Measurements from ENCODE around the gene PPFIA1. TPM values are rescaled to one million over a fixed set of nuclear protein-coding genes. Genes with fewer than 3 reads are reported as not detected.

PPFIA1 gene
- total RNA-seq, 2 donors from 2014 or later: 105 to 118 TPM

DNA sequence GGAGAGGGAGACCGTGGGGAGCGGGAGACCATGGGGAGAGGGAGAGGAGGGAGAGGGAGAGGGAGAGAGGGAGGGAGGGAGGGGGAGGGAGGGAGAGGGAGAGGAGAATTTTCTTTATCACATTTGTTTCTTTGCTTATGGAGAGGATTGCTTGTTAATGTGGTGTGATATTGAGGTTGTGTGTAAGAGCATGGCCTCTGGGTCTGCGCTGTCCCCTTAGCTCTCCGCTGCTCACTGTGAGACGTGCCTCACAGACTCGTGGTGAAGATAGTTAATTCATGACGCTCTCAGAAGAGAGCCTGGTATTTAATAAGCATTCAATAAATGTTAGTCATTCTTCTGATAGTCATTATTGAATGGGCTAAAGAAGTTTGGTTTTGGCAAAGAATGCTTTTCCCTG, 26.2 kb downstream of the PPFIA1 start:
- no peak overlapping the region for H3K27ac ChIP-seq (ENCODE audit: low read depth, low read length)

DNA sequence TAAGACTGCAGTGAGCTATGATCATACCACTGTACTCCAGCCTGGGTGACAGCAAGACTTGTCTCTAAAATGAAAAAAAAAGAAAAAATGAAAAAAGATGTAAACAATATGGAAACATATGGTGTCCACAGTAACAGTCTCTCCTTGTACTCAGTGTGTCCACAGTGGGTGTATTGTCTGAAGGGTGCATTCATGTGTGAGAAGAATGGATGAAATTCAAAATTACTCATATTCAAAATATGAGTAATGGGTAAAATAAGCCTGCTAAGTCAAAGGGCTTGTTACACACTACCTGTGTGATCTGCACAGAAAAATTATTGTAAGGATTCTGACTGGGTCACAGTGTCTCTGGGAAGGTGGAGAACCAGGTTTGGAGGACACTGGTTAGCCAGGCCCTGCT, 26.9 kb downstream of the PPFIA1 start:
- Histone ChIP-seq H3K4me1 (ENCODE audit: control insufficient read depth, insufficient read depth, low read length) (peaks cover 5% of the 10 kb centered on the region), H3K27me3 (ENCODE audit: control insufficient read depth, insufficient read depth, low read length, poor library complexity, severe bottlenecking) (no peaks in the 10 kb centered on the region), H3K36me3 (ENCODE audit: control insufficient read depth, insufficient read depth, low read length) (peaks cover 73% of the 10 kb centered on the region), H3K9ac (ENCODE audit: extremely low read depth, low read length, poor library complexity, severe bottlenecking) (no peak overlapping the region), H3K27ac (ENCODE audit: low read depth, low read length) (no peak overlapping the region), H3K9me3 (ENCODE audit: control insufficient read depth, low read length) (peaks cover 13% of the 10 kb centered on the region), H3K4me3 (ENCODE audit: low read length) (no peak overlapping the region)
- Mint-ChIP-seq H3K27ac (no peak overlapping the region), H3K9me3 (peaks cover 18% of the 10 kb centered on the region), H3K4me3 (no peak overlapping the region), H3K27me3 (ENCODE audit: insufficient read depth) (no peaks in the 10 kb centered on the region), H3K36me3 (ENCODE audit: low read depth) (peaks cover 75% of the 10 kb centered on the region), H3K4me1 (peaks cover 23% of the 10 kb centered on the region)
- TF ChIP-seq, protein P1, sequence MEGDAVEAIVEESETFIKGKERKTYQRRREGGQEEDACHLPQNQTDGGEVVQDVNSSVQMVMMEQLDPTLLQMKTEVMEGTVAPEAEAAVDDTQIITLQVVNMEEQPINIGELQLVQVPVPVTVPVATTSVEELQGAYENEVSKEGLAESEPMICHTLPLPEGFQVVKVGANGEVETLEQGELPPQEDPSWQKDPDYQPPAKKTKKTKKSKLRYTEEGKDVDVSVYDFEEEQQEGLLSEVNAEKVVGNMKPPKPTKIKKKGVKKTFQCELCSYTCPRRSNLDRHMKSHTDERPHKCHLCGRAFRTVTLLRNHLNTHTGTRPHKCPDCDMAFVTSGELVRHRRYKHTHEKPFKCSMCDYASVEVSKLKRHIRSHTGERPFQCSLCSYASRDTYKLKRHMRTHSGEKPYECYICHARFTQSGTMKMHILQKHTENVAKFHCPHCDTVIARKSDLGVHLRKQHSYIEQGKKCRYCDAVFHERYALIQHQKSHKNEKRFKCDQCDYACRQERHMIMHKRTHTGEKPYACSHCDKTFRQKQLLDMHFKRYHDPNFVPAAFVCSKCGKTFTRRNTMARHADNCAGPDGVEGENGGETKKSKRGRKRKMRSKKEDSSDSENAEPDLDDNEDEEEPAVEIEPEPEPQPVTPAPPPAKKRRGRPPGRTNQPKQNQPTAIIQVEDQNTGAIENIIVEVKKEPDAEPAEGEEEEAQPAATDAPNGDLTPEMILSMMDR (conservative IDR thresholded peaks at IDR 0.05): no peak
- no peak for DNase-seq

More for the DNA sequence above, 26.2 kb downstream of the PPFIA1 start:
- Histone ChIP-seq H3K4me1 (ENCODE audit: control insufficient read depth, insufficient read depth, low read length) (peaks cover 5% of the 10 kb centered on the region), H3K36me3 (ENCODE audit: control insufficient read depth, insufficient read depth, low read length) (peaks cover 71% of the 10 kb centered on the region), H3K9ac (ENCODE audit: extremely low read depth, low read length, poor library complexity, severe bottlenecking) (no peak overlapping the region), H3K4me3 (ENCODE audit: low read length) (no peak overlapping the region), H3K27me3 (ENCODE audit: control insufficient read depth, insufficient read depth, low read length, poor library complexity, severe bottlenecking) (no peaks in the 10 kb centered on the region), H3K9me3 (ENCODE audit: control insufficient read depth, low read length) (peaks cover 13% of the 10 kb centered on the region)
- TF ChIP-seq, protein P1 (conservative IDR thresholded peaks at IDR 0.05): no peak
- Mint-ChIP-seq H3K36me3 (ENCODE audit: low read depth) (peaks cover 77% of the 10 kb centered on the region), H3K4me3 (no peak overlapping the region), H3K4me1 (peaks cover 17% of the 10 kb centered on the region), H3K27ac (no peak overlapping the region), H3K9me3 (peaks cover 18% of the 10 kb centered on the region), H3K27me3 (ENCODE audit: insufficient read depth) (no peaks in the 10 kb centered on the region)
- WGBS, 2 experiments (ENCODE audit: insufficient coverage in 1 of 2, insufficient read length in 1 of 2): 97 to 100% methylated on average over 2 to 5 of the region's 7 CpGs
- DNase-seq: no peak

DNA sequence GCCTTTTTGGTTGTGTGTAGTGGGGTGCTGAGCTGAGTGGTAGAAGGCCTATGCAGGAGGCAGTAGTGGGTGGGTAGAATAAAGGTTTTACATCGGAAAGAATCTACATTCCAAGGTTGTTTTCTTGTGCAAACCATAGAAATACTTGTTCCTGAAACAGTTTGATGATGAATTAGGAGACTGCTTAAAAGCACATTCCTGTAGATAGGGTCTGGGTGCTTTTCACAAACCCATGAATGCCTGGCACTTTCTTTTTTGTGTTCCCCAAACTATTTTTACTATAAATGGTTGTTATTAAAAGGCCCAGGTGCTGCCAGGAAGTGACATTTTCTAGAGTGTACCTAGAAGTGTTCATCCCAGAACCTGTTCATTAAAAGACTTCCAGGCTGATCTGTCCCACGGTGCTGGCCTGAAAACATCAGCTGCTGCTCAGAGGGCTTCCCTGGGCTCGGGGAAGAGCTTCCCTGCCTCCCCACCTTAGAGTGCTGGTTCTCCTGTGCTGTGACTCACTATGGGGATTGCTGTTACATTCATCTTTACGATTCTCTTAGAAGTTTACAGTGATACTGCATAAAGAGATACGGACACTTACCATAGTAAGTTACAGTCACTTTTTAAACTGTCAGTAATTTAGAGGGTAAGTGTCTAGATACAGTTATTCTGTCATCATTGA, 27.9 kb downstream of the PPFIA1 start:
- Histone ChIP-seq H3K9ac (ENCODE audit: extremely low read depth, low read length, poor library complexity, severe bottlenecking) (no peak overlapping the region), H3K9me3 (ENCODE audit: control insufficient read depth, low read length) (peaks cover 8% of the 10 kb centered on the region), H3K4me1 (ENCODE audit: control insufficient read depth, insufficient read depth, low read length) (peaks cover 5% of the 10 kb centered on the region), H3K27ac (ENCODE audit: low read depth, low read length) (no peak overlapping the region), H3K4me3 (ENCODE audit: low read length) (no peak overlapping the region), H3K36me3 (ENCODE audit: control insufficient read depth, insufficient read depth, low read length) (peaks cover 73% of the 10 kb centered on the region), H3K27me3 (ENCODE audit: control insufficient read depth, insufficient read depth, low read length, poor library complexity, severe bottlenecking) (no peaks in the 10 kb centered on the region)
- 97% methylated on average over 3 to 5 of the region's 5 CpGs for WGBS, 2 experiments (ENCODE audit: insufficient coverage in 1 of 2, insufficient read length in 1 of 2)
- Mint-ChIP-seq H3K9me3 (peaks cover 18% of the 10 kb centered on the region), H3K36me3 (ENCODE audit: low read depth) (peaks cover 74% of the 10 kb centered on the region), H3K4me3 (no peak overlapping the region), H3K4me1 (peaks cover 23% of the 10 kb centered on the region), H3K27ac (peak overlapping the region; percentile 48), H3K27me3 (ENCODE audit: insufficient read depth) (no peaks in the 10 kb centered on the region)
- no peak for DNase-seq
- TF ChIP-seq, protein P1 (conservative IDR thresholded peaks at IDR 0.05): no peak
